GM21786 (cell line): Measurements from ENCODE around the gene REPIN1.

Experiments
- ATAC-seq: cut with Tn5 transposase; IDR thresholded peaks from one replicate; pipeline ENCODE4 v1.9.1; 2021; ENCODE audit not compliant: unreplicated experiment

REPIN1 gene

GRCh38 chr7:150336746-150337145, 31.9 kb upstream of the REPIN1 start:
- no peak for ATAC-seq

DNA sequence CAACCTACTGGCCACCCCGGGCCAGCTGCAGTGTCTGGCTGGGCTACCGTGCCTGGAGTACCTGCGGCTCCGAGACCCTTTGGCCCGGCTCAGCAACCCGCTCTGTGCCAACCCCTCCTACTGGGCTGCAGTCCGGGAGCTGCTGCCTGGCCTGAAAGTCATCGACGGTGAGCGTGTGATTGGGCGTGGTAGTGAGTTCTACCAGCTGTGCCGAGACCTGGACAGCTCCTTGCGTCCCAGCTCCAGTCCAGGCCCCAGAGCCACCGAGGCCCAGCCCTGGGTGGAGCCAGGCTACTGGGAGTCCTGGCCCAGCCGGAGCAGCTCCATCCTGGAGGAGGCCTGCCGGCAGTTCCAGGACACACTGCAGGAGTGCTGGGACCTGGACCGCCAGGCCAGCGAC, 31.4 kb upstream of the REPIN1 start:
- ATAC-seq, result no peak

DNA sequence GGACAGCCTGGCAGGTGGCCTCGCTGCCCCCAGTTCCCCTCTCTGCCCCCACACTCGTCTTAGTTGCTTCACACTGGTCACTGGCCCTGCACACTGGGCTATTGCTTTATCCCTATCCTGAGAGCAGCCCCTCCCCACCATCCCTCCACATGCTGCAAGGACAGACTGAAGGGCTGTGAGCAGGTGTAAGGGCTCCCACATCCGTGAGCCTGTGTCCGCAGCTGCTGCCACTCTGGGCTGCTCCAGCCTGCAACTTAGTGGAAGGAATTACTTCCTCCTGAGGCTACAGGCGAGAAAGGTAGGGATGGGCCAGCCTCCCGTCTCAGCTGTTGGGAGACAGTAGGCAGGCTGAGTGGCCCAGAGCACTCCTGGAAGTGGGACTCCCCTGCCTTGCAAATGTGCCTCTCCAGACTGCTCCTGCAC, 31.0 kb upstream of the REPIN1 start:
- no peak for ATAC-seq

- ATAC-seq, result no peak
These were observed 30.3 kb upstream of the REPIN1 start for GRCh38 chr7:150338166-150338829.

DNA sequence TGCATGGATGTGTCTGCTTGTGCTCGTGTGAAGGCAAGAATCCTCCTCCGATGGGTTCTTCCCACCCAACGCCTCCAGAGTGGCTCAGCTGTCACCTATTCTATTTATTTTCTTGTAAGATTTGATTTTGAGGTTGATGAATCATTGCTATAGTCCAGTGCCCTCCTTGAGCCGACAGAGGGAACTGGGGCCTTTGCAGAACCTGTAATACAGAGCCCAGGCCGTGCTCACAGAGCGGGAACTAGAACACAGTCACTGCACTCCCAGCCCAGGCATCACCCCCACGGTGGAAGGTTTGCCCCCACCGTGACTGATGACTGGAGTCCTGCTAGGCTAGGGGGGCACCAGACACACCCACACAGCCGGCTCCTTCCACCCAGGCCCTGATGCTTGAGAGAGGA, 29.2 kb upstream of the REPIN1 start:
- ATAC-seq, result peak; percentile 55

DNA sequence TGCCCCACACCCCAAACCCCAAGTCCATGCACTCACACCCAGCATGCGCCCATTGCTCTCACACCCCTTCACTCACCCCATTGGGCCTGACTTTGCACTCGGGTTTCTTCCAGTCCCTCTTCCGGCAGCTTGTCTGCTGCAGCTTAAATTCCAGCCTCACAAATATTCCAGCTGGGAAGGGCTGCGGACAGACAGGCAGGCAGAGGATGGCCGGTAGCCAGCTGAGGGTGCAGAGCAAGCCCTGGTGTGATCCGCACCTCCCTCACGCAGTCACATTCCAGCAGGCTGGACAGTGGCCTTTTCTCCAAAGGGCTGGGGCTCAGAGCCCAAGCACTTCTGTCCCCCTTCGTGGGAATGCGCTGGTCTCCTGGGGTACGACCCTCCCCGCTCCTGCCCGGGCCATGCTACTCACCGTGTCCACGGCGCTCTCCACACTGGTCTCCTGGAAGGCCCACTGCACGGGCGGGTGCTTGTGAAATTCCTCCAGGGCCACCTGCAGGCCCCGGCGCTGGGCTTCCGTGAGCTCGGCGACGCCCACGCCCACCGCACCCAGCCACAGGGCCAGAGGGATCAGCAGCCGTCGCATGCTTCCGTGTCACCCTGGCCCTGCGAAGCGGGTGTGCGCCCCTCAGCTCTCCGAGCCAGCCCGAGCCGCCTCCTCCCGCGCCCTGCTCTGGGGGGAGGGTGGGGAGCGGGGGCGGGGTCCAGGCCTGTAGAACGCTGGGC, 28.4 kb upstream of the REPIN1 start:
- ATAC-seq, result no peak

DNA sequence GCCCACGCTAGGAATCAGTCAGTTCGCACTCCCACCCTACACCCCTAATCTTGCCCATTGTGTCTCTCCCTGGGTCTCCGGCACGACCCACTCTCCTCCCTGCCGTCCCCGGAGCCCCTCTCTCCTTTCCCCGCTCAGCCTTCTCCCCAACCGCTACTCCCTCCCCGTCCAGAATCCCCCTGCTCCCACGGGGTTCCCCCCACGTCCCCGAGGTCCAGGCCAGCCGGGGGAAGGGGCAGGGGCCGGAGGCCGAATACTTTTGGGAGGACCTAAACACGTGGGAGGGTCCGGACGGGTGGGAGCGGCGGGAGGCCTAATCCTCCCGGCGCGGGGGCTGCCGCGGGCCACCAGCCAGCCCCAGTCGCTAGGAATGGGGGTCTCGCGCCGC, 27.8 kb upstream of the REPIN1 start:
- no peak for ATAC-seq

DNA sequence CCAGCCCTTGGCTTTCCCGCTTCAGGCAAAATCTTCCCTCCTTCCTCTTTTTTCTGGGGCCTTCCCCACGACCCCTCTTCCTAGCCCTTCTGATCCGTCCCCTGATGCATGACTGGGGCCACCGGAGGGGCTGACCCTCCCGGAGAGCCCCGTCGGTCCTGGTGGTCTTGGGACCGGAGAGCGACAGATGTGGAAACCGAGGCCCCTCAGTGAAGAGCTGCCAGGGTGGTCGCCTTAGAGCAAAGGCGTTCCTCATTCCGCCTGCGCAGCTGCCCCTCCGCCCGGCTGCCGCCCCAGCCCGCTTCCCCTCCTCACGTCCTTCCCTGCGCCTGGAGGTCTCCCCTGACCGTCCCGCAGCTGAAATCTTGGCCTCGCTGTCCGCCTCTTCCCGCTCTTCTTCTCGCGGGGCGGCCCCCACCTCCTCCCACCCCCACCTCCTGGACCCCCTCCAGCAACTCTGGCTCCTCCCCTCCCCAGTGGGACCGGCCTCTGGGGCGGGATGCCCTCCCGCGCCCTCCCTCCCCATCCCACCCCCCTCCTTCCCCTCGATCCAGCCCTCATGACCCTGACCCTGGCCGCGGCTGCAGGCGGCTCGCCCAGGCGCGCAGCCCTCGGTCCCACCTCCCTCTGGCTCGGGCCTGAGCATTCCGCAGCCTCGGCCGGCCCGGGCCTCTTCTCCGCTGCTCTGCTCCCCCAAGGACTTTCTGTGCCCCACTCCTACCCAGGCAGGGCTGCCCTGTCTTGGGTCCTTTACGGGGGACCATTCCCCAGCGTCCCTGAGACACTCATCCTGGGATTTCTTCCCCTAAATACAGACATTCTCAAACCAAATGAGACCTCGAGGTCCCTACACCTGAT, 27.1 kb upstream of the REPIN1 start, which contains the start of gene RARRES2:
TSS of gene RARRES2 (minus strand) at position 367 of the 858 bp plus-strand sequence. CDS start 1,020 bp downstream, outside the sequence.
- no peak for ATAC-seq

- ATAC-seq, result no peak
These were observed 26.6 kb upstream of the REPIN1 start for GRCh38 chr7:150342121-150342408.

DNA sequence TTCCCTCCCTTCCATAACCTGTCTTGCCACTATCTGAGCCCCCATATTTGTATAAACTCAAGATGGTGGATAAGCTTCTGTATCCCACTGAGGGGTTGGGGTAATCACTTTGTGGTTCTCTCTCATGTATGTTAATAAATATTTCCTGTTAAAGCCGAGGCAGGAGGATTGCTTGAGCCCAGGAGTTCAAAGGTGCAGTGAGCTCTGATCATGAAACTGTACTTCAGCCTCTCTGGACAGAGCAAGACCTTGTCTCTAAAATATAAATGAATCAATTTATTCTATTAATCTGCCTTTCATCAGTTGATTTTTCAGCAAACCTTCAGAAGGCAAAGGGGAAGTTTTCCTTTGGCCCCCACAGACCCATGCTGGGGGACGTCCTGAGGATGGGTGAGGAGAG, 25.4 kb upstream of the REPIN1 start:
- no peak for ATAC-seq

DNA sequence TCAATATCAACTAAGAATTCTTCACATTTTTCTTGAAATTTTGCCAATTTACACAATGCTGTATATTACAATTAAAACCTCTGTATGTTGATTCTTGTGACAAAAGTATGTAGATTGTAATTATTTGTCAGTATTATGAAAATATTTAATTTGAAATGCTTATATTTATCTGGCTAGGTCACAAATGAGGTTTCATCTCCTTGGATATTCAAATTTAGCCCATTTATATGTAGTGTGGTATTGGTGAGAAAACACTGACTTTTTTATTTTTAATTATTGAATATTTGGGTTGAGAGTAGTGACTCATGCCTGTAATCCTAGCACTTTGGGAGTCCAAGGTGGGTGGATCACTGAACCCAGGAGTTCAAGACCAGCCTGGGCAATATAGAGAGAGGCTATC, 24.3 kb upstream of the REPIN1 start:
- ATAC-seq, result no peak

GRCh38 chr7:150345012-150345411, 23.6 kb upstream of the REPIN1 start:
- ATAC-seq, result no peak

DNA sequence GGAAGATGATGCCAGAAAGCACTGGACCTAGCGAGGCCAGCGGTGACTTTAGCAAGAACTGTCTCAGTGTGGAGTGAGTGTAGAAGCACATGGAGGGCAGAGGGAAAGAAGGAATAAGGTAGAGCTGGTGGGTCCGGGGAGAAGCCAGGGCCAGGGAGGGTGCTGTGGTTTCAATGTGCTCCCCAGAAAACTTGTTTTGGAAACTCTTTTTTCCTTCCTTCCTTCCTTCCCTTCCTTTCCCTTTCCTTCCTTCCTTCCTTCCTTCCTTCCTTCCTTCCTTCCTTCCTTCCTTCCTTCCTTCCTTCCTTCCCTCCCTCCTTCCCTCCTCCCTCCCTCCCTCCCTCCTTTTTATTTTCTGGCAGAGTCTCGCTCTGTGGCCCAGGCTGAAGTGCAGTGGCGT, 21.7 kb upstream of the REPIN1 start:
- ATAC-seq, result no peak

- no peak for ATAC-seq
These were observed 16.9 kb upstream of the REPIN1 start for GRCh38 chr7:150351587-150352194.

GRCh38 chr7:150355666-150356059, 13.0 kb upstream of the REPIN1 start:
- no peak for ATAC-seq

GRCh38 chr7:150356265-150356897, 12.2 kb upstream of the REPIN1 start:
- no peak for ATAC-seq

DNA sequence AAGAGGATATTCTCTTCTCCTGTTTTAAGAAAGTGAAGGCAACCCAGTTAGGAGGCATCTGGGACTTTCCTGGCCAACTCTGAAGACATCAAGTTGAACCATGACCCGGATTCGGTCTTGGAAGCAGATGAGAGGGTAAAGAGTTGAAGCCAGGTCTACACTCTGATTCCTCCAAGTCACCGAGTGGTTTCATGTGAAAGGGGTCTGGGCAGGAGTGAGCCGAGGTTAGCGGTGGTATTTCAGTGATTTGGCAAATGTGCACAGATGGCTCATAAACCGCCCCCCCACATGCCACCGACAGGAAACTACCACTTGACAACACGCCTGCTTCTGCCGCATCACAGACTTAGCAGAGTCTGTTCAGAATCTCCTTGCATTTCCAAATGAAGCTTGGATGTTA, 11.4 kb upstream of the REPIN1 start:
- peak; percentile 51 for ATAC-seq

GRCh38 chr7:150357771-150358427, 10.7 kb upstream of the REPIN1 start:
- ATAC-seq, result peak; percentile 15

DNA sequence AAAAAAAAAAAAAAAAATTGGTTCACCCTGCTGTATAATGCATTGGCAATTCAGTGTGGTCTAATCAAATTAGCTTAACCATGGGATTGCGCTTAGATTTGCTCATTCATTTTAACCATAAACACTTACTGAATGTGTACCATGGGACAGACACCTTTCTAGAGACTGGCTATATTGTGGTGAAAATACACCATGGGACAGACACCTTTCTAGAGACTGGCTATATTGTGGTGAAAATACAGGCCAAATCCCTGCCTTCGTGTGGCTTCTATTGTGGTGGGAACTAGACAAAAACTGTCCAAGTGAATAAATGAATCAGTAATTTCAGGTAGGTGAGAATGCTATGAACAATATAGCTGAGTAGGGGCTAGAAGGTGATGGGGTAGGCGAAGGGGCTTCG, 10.2 kb upstream of the REPIN1 start:
- no peak for ATAC-seq

DNA sequence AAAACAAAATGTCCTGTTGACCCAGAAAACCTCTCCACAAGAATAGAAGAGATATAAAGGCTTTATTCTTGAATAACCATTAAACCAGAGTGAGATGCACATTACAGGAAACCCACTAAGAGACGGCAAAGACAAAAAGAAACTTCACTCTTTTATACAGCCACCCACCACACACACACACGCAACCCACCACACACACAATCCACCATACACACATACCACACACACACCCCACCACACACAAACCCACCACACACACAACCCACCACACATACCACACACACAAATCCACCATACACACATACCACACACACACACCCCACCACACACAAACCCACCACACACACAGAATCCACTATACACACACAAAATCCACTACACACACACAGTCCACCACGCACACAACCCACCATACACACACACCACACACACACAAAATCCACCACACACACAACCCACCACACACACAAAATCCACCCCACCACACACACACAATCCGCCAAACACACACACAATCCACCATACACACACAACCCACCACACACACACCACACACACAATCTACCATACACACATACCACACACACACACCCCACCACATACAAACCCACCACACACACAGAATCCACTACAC, 9.5 kb upstream of the REPIN1 start:
- no peak for ATAC-seq
